ENCODE results near the gene ATP6V1G2.

GRCh38 chr6:31575335-31575901, 29.0 kb upstream of the ATP6V1G2 start, which contains the start of gene TNF:
- no peak for TF ChIP-seq POLR2AphosphoS5 (IDR thresholded peaks at IDR 0.05; ENCODE audit: low read depth, low read length)
- TF ChIP-seq SP1 (IDR thresholded peaks at IDR 0.05; ENCODE audit: low read depth, low read length) = no peak
- no peak for TF ChIP-seq CTCF (IDR thresholded peaks at IDR 0.05; ENCODE audit: control extremely low read depth in 1 of 3, insufficient read depth in 1 of 3, low read depth in 1 of 3, low read length in 3 of 3)
- TF ChIP-seq CREB1 (IDR thresholded peaks at IDR 0.05) = no peak
- TF ChIP-seq SUZ12 (IDR thresholded peaks at IDR 0.05; ENCODE audit: low read length) = no peak
- no peak for TF ChIP-seq NRF1 (IDR thresholded peaks at IDR 0.05; ENCODE audit: low read depth, low read length)
- TF ChIP-seq USF2 (IDR thresholded peaks at IDR 0.05; ENCODE audit: low read length) = no peak
- TF ChIP-seq GABPA (IDR thresholded peaks at IDR 0.05; ENCODE audit: borderline replicate concordance, insufficient read depth, low read length) = no peak
- no peak for TF ChIP-seq CBX8 (IDR thresholded peaks at IDR 0.05; ENCODE audit: borderline replicate concordance, low read depth, low read length)
- no peak for TF ChIP-seq POLR2A (IDR thresholded peaks at IDR 0.05; ENCODE audit: control extremely low read depth in 1 of 2, low read depth in 2 of 2, low read length in 2 of 2)
- TF ChIP-seq TCF12 (IDR thresholded peaks at IDR 0.05; ENCODE audit: low read depth, low read length) = no peak

Data from H1 (cell line).